BE2C (cell line): ENCODE results near the gene CPED1.

Experiments used
- DNase-seq: peaks from one replicate; pipeline ENCODE4 v3.0.0-alpha.2; 2020
- H3K27me3 ChIP-seq: fragments of 250-450 bp; sonication (Bioruptor Pico); 2 replicates; pipeline ENCODE4 v1.5.1; 2020; ENCODE audit warnings: mild to moderate bottlenecking
- H3K36me3 ChIP-seq: fragments of 250-450 bp; sonication (Bioruptor Pico); 2 replicates; pipeline ENCODE4 v1.5.1; 2020; ENCODE audit warnings: mild to moderate bottlenecking
- H3K4me1 ChIP-seq: fragments of 250-450 bp; sonication (Bioruptor Pico); 2 replicates; pipeline ENCODE4 v1.5.1; 2020
- H3K4me3 ChIP-seq: 2 replicates; pipeline ENCODE4 v1.5.1; 2011; ENCODE audit warnings: low read depth, low read length
- H3K9me3 ChIP-seq: fragments of 250-450 bp; sonication (Bioruptor Pico); 2 replicates; pipeline ENCODE4 v1.5.1; 2020
- TF ChIP-seq, protein P1 (sequence below): IDR thresholded peaks from 2 replicates; pipeline ENCODE4 v1.5.1; 2012; ENCODE audit warnings: mild to moderate bottlenecking, low read depth, low read length

CPED1 gene

DNA sequence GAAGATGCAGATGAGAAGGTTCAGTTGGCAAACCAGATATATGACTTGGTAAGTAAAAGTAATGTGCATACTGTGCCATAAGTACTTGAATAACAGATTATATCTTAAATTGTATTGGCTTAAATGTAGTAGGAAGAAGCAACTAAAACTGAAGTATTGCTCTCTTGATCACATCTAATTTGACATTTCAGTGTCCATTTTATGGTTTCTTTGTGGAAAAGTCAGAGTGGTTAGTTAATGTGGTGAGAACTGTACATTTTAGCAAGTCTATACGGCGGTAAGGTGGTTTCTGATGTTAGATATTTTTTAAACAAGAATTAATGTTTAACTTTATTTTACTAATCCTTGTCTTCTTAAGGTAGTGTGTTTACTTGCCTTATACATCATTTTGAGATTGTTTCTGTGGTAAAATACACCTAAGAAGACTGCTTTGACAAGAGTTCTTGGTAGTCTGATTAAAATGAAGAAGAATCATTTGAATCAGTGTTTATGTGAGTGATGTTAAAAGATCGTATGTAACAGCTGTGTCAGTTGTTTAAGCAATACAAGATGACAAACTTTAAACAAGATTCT, 32.8 kb upstream of the CPED1 start:
- H3K4me1 ChIP-seq, result no peaks in the 10 kb centered on the region; the same call in 1 of the 2 replicates
- TF ChIP-seq, protein P1, sequence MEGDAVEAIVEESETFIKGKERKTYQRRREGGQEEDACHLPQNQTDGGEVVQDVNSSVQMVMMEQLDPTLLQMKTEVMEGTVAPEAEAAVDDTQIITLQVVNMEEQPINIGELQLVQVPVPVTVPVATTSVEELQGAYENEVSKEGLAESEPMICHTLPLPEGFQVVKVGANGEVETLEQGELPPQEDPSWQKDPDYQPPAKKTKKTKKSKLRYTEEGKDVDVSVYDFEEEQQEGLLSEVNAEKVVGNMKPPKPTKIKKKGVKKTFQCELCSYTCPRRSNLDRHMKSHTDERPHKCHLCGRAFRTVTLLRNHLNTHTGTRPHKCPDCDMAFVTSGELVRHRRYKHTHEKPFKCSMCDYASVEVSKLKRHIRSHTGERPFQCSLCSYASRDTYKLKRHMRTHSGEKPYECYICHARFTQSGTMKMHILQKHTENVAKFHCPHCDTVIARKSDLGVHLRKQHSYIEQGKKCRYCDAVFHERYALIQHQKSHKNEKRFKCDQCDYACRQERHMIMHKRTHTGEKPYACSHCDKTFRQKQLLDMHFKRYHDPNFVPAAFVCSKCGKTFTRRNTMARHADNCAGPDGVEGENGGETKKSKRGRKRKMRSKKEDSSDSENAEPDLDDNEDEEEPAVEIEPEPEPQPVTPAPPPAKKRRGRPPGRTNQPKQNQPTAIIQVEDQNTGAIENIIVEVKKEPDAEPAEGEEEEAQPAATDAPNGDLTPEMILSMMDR, result no peak
- DNase-seq, result no peak
- H3K9me3 ChIP-seq, result no peaks in the 10 kb centered on the region
- H3K27me3 ChIP-seq, result no peaks in the 10 kb centered on the region
- no peak overlapping the region for H3K4me3 ChIP-seq
- peaks cover 30% of the 10 kb centered on the region for H3K36me3 ChIP-seq

DNA sequence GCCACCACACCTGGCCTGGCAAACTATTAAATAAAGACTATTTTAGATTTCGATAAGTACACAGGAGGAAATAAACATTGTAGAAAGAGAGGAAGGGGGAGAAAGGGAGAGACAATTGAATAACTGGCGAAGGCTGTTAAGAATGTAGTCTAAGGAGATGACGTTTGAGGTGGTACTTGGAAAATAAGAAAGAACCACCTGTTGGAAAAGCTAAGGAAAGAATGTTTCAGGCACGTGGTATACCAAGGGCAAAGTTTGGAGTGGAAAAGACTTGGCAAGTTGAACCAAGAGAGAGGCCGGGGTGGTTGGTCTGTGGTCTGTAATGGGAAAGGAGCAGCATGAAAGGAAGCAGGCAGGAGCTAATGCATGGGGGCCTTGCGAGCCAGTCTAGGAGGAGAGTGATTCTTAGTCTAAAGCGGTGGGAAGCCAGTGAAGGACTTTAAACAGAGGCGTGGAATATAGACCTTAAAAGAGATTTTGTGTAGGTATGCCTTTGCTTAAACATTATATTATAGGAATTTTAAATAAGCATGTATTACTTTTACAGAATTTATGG, 28.5 kb upstream of the CPED1 start:
- H3K4me1 ChIP-seq, result no peaks in the 10 kb centered on the region
- DNase-seq, result no peak
- TF ChIP-seq, protein P1, result no peak

GRCh38 chr7:120960714-120961113, 27.8 kb upstream of the CPED1 start:
- Histone ChIP-seq H3K9me3 (no peaks in the 10 kb centered on the region), H3K36me3 (peaks cover 13% of the 10 kb centered on the region), H3K4me3 (no peak overlapping the region), H3K27me3 (no peaks in the 10 kb centered on the region), H3K4me1 (no peaks in the 10 kb centered on the region)
- TF ChIP-seq, protein P1, result no peak
- no peak for DNase-seq

More for the DNA sequence above, 28.5 kb upstream of the CPED1 start:
- H3K9me3 ChIP-seq, result no peaks in the 10 kb centered on the region
- peaks cover 19% of the 10 kb centered on the region for H3K36me3 ChIP-seq
- no peak overlapping the region for H3K4me3 ChIP-seq
- H3K27me3 ChIP-seq, result no peaks in the 10 kb centered on the region

GRCh38 chr7:120961638-120962173, 26.8 kb upstream of the CPED1 start:
- DNase-seq, result no peak
- Histone ChIP-seq H3K27me3 (no peaks in the 10 kb centered on the region), H3K9me3 (no peaks in the 10 kb centered on the region), H3K4me1 (no peaks in the 10 kb centered on the region), H3K36me3 (peaks cover 3% of the 10 kb centered on the region), H3K4me3 (no peak overlapping the region)
- TF ChIP-seq, protein P1, result no peak

- Histone ChIP-seq H3K4me1 (no peaks in the 10 kb centered on the region), H3K27me3 (no peaks in the 10 kb centered on the region), H3K36me3 (peaks cover 12% of the 10 kb centered on the region), H3K4me3 (no peak overlapping the region), H3K9me3 (no peaks in the 10 kb centered on the region)
- DNase-seq, result no peak
- TF ChIP-seq, protein P1, result no peak
These were observed 24.4 kb upstream of the CPED1 start for GRCh38 chr7:120964088-120964487.

DNA sequence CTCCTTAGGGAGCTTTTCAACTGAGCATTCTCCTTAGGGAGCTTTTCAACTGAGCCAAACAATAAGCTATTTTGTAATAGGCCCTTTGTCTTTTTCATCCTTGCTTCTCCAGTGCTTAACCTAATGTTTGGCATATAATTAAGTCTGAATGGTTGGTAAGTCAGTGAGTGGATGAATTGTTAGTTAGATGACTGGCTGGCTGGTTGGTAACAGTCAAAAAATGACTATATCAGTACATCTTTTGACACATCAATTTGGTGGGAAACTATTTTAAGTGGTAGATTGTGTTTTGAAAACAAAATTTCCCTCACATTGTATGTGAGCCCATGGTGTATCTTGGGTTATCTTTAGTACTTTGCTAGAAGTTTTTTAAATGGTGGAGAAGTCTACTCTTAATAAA, 21.6 kb upstream of the CPED1 start:
- peaks cover 27% of the 10 kb centered on the region for H3K36me3 ChIP-seq
- H3K27me3 ChIP-seq, result no peaks in the 10 kb centered on the region
- H3K4me1 ChIP-seq, result no peaks in the 10 kb centered on the region
- no peak for DNase-seq
- TF ChIP-seq, protein P1, result no peak
- no peaks in the 10 kb centered on the region for H3K9me3 ChIP-seq
- no peak overlapping the region for H3K4me3 ChIP-seq
